Dermis lymphatic vessel endothelial cell (primary cell): ENCODE measurements around the gene SF3B4. TPM values are rescaled to one million over a fixed set of nuclear protein-coding genes. Genes with fewer than 3 reads are reported as not detected.

Experiments
- total RNA-seq: library from RNA; depleted of rRNA; stranded (reverse); fragments of >200 nt; gene quantifications from 2 replicates; pipeline ENCODE4 v1.2.1, GENCODE V29; 2014

SF3B4 gene, protein sequence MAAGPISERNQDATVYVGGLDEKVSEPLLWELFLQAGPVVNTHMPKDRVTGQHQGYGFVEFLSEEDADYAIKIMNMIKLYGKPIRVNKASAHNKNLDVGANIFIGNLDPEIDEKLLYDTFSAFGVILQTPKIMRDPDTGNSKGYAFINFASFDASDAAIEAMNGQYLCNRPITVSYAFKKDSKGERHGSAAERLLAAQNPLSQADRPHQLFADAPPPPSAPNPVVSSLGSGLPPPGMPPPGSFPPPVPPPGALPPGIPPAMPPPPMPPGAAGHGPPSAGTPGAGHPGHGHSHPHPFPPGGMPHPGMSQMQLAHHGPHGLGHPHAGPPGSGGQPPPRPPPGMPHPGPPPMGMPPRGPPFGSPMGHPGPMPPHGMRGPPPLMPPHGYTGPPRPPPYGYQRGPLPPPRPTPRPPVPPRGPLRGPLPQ
- total RNA-seq = 8.9 and 10.4 TPM in 2 replicates

GRCh38 chr1:149927563-149928400 lies at the start of gene SF3B4:
Gene SF3B4 (minus strand): TSS chr1:149927803. CDS start chr1:149927759, 44 bp downstream.

GRCh38 chr1:149936170-149936991 lies 8.8 kb upstream of the SF3B4 start, which contains the start of gene MTMR11:
Gene MTMR11 (minus strand): TSS chr1:149936879. CDS start chr1:149936647, 232 bp downstream.

GRCh38 chr1:149917571-149918144 lies 9.9 kb downstream of the SF3B4 start, which contains the start of gene SV2A:
Gene SV2A (minus strand): TSS chr1:149917844. CDS start chr1:149913840, 4,004 bp downstream.

GRCh38 chr1:149899460-149900284 lies 27.9 kb downstream of the SF3B4 start, which contains the start of gene BOLA1:
Gene BOLA1 (plus strand): TSS chr1:149899568. CDS start chr1:149900060, 492 bp downstream.

Other genes with a start within 250 kb of the SF3B4 start
- gene FCGR1A, start 145.1 kb downstream of the SF3B4 start, total RNA-seq = not detected in 2 replicates
- 7.4 and 7.8 TPM in 2 replicates for gene BOLA1, start 28.2 kb downstream of the SF3B4 start, total RNA-seq
- 2.6 and 3.0 TPM in 2 replicates for gene SV2A, start 10.0 kb downstream of the SF3B4 start, total RNA-seq
- 0.22 and 0.34 TPM in 2 replicates for gene MTMR11, start 9.1 kb upstream of the SF3B4 start, total RNA-seq
- 11.4 and 11.8 TPM in 2 replicates for gene OTUD7B, start 82.9 kb upstream of the SF3B4 start, total RNA-seq
- 22.9 and 23.4 TPM in 2 replicates for gene VPS45, start 140.0 kb upstream of the SF3B4 start, total RNA-seq
- gene PLEKHO1, start 222.1 kb upstream of the SF3B4 start, total RNA-seq = 37.2 and 41.7 TPM in 2 replicates